ENCODE results near the gene FUT7. TPM values are rescaled to one million over a fixed set of nuclear protein-coding genes. Genes with fewer than 3 reads are reported as not detected.

FUT7 gene
- total and polyA plus RNA-seq, 3 donors from 2014 or later: 0.06 to 0.24 (median 0.24) TPM

DNA sequence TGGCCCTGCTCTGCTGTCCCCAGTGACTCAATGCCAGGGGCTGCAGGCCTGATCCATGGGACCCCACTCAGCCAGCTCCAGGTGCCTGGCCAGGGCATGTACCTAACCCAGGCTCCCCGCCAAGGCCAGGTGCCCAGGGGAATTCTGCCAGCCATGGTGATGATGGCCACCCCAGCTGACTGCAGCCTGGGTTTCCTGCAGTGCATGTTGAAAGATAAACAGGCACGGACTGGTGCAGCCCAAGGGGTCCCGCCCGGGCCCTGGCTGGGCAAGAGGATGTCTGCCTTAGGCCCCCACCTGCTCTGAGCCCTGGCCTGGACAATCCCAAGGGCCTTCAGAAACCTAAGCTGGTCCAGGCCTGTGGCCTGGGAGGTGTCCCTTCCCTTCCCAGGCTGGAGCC, 5.1 kb downstream of the FUT7 start:
- DNase-seq: no peak
- TF ChIP-seq, protein P1, sequence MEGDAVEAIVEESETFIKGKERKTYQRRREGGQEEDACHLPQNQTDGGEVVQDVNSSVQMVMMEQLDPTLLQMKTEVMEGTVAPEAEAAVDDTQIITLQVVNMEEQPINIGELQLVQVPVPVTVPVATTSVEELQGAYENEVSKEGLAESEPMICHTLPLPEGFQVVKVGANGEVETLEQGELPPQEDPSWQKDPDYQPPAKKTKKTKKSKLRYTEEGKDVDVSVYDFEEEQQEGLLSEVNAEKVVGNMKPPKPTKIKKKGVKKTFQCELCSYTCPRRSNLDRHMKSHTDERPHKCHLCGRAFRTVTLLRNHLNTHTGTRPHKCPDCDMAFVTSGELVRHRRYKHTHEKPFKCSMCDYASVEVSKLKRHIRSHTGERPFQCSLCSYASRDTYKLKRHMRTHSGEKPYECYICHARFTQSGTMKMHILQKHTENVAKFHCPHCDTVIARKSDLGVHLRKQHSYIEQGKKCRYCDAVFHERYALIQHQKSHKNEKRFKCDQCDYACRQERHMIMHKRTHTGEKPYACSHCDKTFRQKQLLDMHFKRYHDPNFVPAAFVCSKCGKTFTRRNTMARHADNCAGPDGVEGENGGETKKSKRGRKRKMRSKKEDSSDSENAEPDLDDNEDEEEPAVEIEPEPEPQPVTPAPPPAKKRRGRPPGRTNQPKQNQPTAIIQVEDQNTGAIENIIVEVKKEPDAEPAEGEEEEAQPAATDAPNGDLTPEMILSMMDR (IDR thresholded peaks at IDR 0.05): no peak
- TF ChIP-seq POLR2A (IDR thresholded peaks at IDR 0.05): no peak
- H3K36me3 ChIP-seq (ENCODE audit: low read depth, missing control alignments): no peaks in the 10 kb centered on the region
- no peak overlapping the region for H3K27ac ChIP-seq
- H3K9me3 ChIP-seq: no peaks in the 10 kb centered on the region
- WGBS, 2 donors: 85% methylated on average over 4 of the region's 4 CpGs; no CpG with 5 or more reads in 1 of the 2 donors
- peaks cover 28% of the 10 kb centered on the region for H3K4me1 ChIP-seq
- intact Hi-C loops (cut with DNase I; ENCODE audit: low total_unique reads): loop anchor here (5.0 kb wide), 1 partner anchor 240 kb away; no protein-coding TSS in a partner anchor
- H3K4me3 ChIP-seq: no peak overlapping the region
- H3K27me3 ChIP-seq: no peaks in the 10 kb centered on the region

DNA sequence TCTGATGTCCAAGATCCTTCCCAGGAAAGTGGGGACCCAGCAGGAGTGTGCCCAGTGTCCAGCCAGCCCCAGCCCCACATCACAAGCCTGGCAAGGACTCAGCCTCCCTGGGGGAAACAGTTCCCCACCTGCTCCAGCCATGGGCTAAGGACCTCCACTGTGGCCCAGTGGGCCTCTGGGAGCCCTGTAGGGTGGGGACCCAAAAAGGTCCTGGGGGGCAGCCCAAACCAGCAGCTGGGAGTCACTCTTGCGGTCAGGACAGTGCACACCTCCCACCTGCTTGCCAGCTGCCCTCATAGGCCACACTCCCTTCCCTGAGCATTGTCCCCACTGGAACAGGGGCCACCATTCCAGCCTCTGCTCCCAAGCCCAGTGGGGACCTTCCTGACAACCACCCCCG, 5.5 kb downstream of the FUT7 start:
- Histone ChIP-seq H3K27me3 (no peaks in the 10 kb centered on the region), H3K4me1 (peaks cover 25% of the 10 kb centered on the region), H3K9me3 (no peaks in the 10 kb centered on the region), H3K4me3 (no peak overlapping the region), H3K27ac (no peak overlapping the region), H3K36me3 (ENCODE audit: low read depth, missing control alignments) (no peaks in the 10 kb centered on the region)
- no peak for DNase-seq
- intact Hi-C loops (cut with DNase I; ENCODE audit: low total_unique reads): loop anchor here (5.0 kb wide), 1 partner anchor 239 kb away; no protein-coding TSS in a partner anchor
- TF ChIP-seq POLR2A (IDR thresholded peaks at IDR 0.05): no peak
- TF ChIP-seq, protein P1 (IDR thresholded peaks at IDR 0.05): no peak
- WGBS, 2 donors: 100% methylated on average over 1 to 2 of the region's 2 CpGs

DNA sequence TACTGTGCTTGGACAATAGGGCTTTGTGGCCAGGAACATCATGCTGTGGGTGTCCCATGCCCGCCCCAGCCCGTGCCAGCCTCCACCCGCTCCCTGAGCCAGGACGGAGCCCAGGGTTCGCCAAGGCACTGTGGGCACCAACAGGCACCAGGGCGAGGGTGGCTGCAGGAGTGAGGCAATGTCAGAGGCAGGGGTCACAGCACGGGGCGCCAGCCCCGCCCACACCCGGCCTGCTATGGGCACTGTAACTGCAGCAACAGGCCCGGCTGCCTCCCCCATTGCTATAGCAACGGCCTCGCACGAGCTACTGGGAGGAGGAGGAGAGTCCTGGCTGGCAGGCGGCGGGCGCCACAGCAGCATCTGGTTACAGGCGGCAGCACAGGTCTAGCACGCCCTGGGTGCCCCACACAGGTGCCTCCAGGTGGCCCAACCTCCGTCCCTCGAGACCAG, 6.3 kb downstream of the FUT7 start:
- DNase-seq: peak; percentile 77
- 60 to 63% methylated on average over 2 to 21 of the region's 21 CpGs for WGBS, 2 donors
- H3K27me3 ChIP-seq: no peaks in the 10 kb centered on the region
- peaks cover 25% of the 10 kb centered on the region for H3K4me1 ChIP-seq
- H3K27ac ChIP-seq: no peak overlapping the region
- intact Hi-C loops (cut with DNase I; ENCODE audit: low total_unique reads): loop anchor here (5.0 kb wide), 1 partner anchor 238 kb away; no protein-coding TSS in a partner anchor
- no peaks in the 10 kb centered on the region for H3K9me3 ChIP-seq
- H3K4me3 ChIP-seq: no peak overlapping the region
- no peak for TF ChIP-seq POLR2A (IDR thresholded peaks at IDR 0.05)
- TF ChIP-seq, protein P1 (IDR thresholded peaks at IDR 0.05): no peak
- no peaks in the 10 kb centered on the region for H3K36me3 ChIP-seq (ENCODE audit: low read depth, missing control alignments)

DNA sequence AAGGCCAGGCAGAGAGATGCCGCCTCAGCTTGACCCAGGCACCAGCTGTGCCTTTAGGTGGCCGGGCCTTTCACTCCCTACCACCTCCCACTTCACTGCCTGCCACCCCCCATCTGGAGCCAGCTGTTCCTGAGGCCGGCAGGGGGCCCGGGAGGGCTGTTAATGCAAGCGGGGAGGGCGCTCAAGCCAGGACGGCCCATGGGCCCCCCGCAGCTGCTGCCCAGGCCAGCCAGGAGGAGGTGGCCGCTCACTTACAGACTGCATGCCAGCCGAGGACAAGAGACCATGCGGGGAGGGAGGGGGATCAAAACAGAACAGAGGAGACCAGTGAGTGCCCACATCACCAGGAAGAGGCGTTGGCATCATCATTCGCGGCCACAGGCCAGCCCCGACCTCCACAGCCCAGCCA, 8.3 kb downstream of the FUT7 start:
- Histone ChIP-seq H3K4me1 (peaks cover 17% of the 10 kb centered on the region), H3K9me3 (no peaks in the 10 kb centered on the region), H3K27ac (no peak overlapping the region), H3K4me3 (no peak overlapping the region), H3K27me3 (no peaks in the 10 kb centered on the region), H3K36me3 (ENCODE audit: low read depth, missing control alignments) (no peaks in the 10 kb centered on the region)
- DNase-seq: no peak
- TF ChIP-seq POLR2A (IDR thresholded peaks at IDR 0.05): no peak
- TF ChIP-seq, protein P1 (IDR thresholded peaks at IDR 0.05): no peak
- intact Hi-C loops (cut with DNase I; ENCODE audit: low total_unique reads): no loop called here
- WGBS, 2 donors: 67 to 89% methylated on average over 11 to 15 of the region's 15 CpGs

DNA sequence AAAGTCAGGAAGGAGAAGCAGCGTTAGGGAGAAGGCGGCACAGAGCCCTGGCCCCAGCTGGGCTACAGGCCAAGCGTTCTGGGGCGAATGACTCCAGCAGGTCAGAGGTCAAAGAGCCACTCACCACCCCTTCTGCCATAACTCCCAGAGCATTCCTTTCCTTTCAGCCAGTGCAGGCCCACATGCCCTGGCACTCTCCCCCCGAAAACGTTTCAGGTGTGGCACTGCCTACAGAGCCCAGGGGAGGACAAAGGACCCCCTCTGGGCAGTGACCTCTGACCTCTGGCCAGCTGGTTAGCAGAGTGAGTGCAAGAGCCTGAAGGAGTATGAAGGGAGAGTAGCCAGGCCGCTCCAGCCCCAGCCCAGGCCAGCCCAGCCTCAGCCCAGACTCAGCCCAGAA, 8.7 kb downstream of the FUT7 start:
- Histone ChIP-seq H3K27ac (no peak overlapping the region), H3K36me3 (ENCODE audit: low read depth, missing control alignments) (no peaks in the 10 kb centered on the region), H3K27me3 (no peaks in the 10 kb centered on the region), H3K4me1 (peaks cover 15% of the 10 kb centered on the region), H3K9me3 (no peaks in the 10 kb centered on the region), H3K4me3 (no peak overlapping the region)
- no peak for TF ChIP-seq POLR2A (IDR thresholded peaks at IDR 0.05)
- TF ChIP-seq, protein P1 (IDR thresholded peaks at IDR 0.05): no peak
- intact Hi-C loops (cut with DNase I; ENCODE audit: low total_unique reads): no loop called here
- no peak for DNase-seq
- WGBS, 2 donors: 77 to 82% methylated on average over 7 of the region's 7 CpGs
